Large intestine (tissue), 3 donors: Measurements from ENCODE around the gene EFHB. TPM values are rescaled to one million over a fixed set of nuclear protein-coding genes. Genes with fewer than 3 reads are reported as not detected.
"Not testable (repeated sequence)": the region's sequence is repeated elsewhere in the genome, so short reads cannot be mapped to it uniquely, and the experiment has no call there.

ENCODE experiments used
- DNase-seq, 2 donors: peaks; one replicate each; pipeline versions ENCODE4 v3.0.0 to v3.0.0-alpha.2; 2013
- H3K27ac ChIP-seq: one replicate; pipeline ENCODE4 v1.5.1; 2013; ENCODE audit warnings: low read length
- H3K27me3 ChIP-seq: 2 replicates; pipeline ENCODE4 v1.6.1; 2013; ENCODE audit warnings: low read length; ENCODE audit not compliant: control insufficient read depth, insufficient read depth
- H3K36me3 ChIP-seq: 2 replicates; pipeline ENCODE4 v1.6.1; 2013; ENCODE audit warnings: low read length; ENCODE audit not compliant: control insufficient read depth, insufficient read depth
- H3K4me1 ChIP-seq: one replicate; pipeline ENCODE4 v1.6.1; 2013; ENCODE audit warnings: low read length; ENCODE audit not compliant: control insufficient read depth, insufficient read depth
- H3K4me3 ChIP-seq: one replicate; pipeline ENCODE4 v1.5.1; 2013; ENCODE audit warnings: low read length
- H3K9me3 ChIP-seq: one replicate; pipeline ENCODE4 v1.6.1; 2013; ENCODE audit warnings: mild to moderate bottlenecking, low read depth, low read length, moderate library complexity; ENCODE audit not compliant: control insufficient read depth
- WGBS: methylation state at CpG from one replicate; pipeline ENCODE4 v1.1.5; 2013; ENCODE audit warnings: low lambda C conversion rate; ENCODE audit not compliant: insufficient coverage; 5-methylcytosine and 5-hydroxymethylcytosine counted together
- polyA plus RNA-seq: library from polyadenylated mRNA; unstranded; fragments of 120-200 nt; gene quantifications from one replicate; pipeline ENCODE4 v1.2.1, GENCODE V29; 2013

EFHB gene
- polyA plus RNA-seq, 1 donor, result 0.46 TPM

- no CpG with 5 or more reads among the region's 1 CpG for WGBS
Observed at GRCh38 chr3:19931767-19932188, 2.2 kb downstream of the EFHB start.

DNA sequence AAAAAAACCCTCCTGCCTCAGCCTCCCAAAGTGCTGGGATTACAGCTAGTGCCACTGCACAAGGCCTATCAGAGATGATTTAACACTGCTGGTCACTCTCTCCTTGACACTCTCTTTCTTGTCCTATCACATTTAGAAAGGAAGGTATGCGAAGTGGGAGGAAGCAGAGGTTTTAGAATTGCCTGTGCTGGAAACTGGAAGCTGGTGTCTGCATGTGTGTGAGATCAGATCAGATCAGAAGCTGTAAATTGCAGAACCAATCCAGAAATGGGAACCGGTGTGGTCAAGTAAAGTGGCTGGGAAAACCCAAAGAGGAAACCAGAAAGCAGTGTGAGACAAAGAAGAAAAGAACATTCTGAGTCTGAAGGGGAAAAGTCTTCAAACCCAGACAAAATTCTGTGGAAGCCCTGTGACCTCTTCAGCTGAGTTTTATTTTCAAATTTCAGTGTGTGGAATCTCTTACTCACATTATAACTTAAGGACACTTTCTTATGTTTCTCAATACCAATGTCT, 2.8 kb downstream of the EFHB start:
- Histone ChIP-seq H3K4me3 (no peak overlapping the region), H3K27ac (no peak overlapping the region), H3K4me1 (no peaks in the 10 kb centered on the region), H3K9me3 (no peaks in the 10 kb centered on the region), H3K27me3 (no peaks in the 10 kb centered on the region), H3K36me3 (no peaks in the 10 kb centered on the region)
- no peak for DNase-seq
- WGBS, result no CpG with 5 or more reads among the region's 2 CpGs

More at GRCh38 chr3:19931767-19932188, 2.2 kb downstream of the EFHB start:
- no peak for DNase-seq
- Histone ChIP-seq H3K36me3 (no peaks in the 10 kb centered on the region), H3K9me3 (no peaks in the 10 kb centered on the region), H3K4me3 (no peak overlapping the region), H3K27me3 (no peaks in the 10 kb centered on the region), H3K27ac (no peak overlapping the region), H3K4me1 (no peaks in the 10 kb centered on the region)

DNA sequence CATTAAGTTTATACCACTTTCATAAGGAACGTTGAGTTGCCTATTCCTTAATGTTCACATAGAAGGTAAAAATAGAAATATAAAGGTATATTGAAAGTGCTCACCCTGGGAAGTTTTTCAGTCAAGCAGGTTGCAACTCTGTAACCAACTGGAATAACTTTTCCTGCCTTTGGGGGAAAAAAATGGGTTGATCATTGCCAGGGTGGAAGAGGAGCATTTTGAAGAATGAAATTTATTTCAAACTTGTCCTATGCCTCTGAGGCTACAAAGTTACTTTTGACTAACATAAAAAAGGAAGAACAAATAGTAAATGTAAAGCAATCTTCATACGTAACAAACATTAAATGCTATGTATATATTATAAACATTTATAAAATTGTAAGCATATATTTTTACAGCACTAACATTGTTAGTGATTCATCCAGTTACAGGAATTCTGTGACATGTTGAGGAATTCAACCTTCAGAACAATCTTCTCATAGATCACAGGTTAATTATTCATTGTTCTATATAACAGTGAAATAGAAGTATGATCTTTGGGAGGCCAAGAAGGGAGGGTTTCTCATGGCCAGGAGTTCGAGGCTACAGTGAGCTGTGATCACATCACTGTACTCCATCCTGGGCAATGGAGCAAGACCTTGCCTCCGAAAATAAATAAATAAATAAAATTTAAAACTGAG, 13.5 kb downstream of the EFHB start:
- 100% methylated on average over 2 of the region's 4 CpGs for WGBS
- no peaks in the 10 kb centered on the region for H3K4me1 ChIP-seq
- DNase-seq, result no peak
- H3K27me3 ChIP-seq, result no peaks in the 10 kb centered on the region
- no peak overlapping the region for H3K4me3 ChIP-seq
- H3K9me3 ChIP-seq, result no peaks in the 10 kb centered on the region
- H3K36me3 ChIP-seq, result no peaks in the 10 kb centered on the region
- no peak overlapping the region for H3K27ac ChIP-seq

DNA sequence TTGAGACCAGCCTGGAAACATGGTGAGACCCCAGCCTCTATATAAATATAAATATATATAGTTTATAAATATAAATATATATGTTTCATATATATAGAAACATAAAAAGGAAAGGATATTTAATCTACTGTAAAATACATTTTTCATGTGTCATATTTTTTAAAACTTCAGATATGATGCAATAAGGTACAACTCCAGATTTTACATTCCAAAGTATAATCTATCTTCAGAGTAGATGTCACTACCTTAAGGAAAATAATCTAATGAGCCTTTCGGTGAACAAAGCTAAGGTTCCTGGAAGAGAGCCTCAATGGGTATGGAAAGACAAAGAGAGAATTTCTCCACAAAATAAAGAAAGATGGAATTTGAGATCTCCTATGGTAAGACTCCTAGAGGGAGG, 16.9 kb downstream of the EFHB start:
- no peak for DNase-seq
- no peak overlapping the region for H3K4me3 ChIP-seq
- H3K36me3 ChIP-seq, result no peaks in the 10 kb centered on the region
- H3K9me3 ChIP-seq, result no peaks in the 10 kb centered on the region
- no peaks in the 10 kb centered on the region for H3K27me3 ChIP-seq
- no peak overlapping the region for H3K27ac ChIP-seq
- no peaks in the 10 kb centered on the region for H3K4me1 ChIP-seq
- 100% methylated on average over 1 of the region's 1 CpG for WGBS

GRCh38 chr3:19911452-19911851, 22.6 kb downstream of the EFHB start:
- Histone ChIP-seq H3K4me3 (no peak overlapping the region), H3K9me3 (no peaks in the 10 kb centered on the region), H3K27ac (no peak overlapping the region), H3K4me1 (no peaks in the 10 kb centered on the region), H3K36me3 (no peaks in the 10 kb centered on the region), H3K27me3 (no peaks in the 10 kb centered on the region)
- DNase-seq, result no peak

DNA sequence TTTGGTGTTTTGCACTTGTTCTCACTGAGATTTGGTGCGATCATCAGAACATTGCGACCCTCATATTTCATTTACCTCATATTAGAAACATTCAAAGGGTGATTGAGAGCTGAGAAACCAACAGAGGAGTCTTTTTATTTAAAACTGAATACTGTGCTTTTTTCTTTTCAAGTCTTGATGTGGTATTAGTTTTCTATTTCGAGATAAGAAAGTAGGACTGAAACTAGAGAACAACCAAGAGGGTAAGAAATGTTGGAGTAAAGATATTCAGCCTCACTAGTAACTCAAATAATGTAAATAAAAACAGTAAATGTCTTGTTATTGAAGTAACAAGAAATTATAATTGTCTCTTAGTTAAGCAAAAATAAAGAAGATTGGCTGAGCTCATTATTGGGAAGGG, 26.5 kb downstream of the EFHB start:
- no peak for DNase-seq
- no peaks in the 10 kb centered on the region for H3K4me1 ChIP-seq
- no peak overlapping the region for H3K27ac ChIP-seq
- H3K4me3 ChIP-seq, result no peak overlapping the region
- H3K36me3 ChIP-seq, result no peaks in the 10 kb centered on the region
- H3K27me3 ChIP-seq, result no peaks in the 10 kb centered on the region
- H3K9me3 ChIP-seq, result no peaks in the 10 kb centered on the region
- 100% methylated on average over 1 of the region's 3 CpGs for WGBS

GRCh38 chr3:19903649-19904048, 30.4 kb downstream of the EFHB start:
- H3K4me3 ChIP-seq, result no peak overlapping the region
- H3K27me3 ChIP-seq, result no peaks in the 10 kb centered on the region
- no peaks in the 10 kb centered on the region for H3K9me3 ChIP-seq
- no peaks in the 10 kb centered on the region for H3K36me3 ChIP-seq
- H3K27ac ChIP-seq, result no peak overlapping the region
- 80% methylated on average over 1 of the region's 2 CpGs for WGBS
- no peaks in the 10 kb centered on the region for H3K4me1 ChIP-seq
- no peak for DNase-seq

- Histone ChIP-seq H3K36me3 (no peaks in the 10 kb centered on the region), H3K9me3 (no peaks in the 10 kb centered on the region), H3K27ac (no peak overlapping the region), H3K27me3 (no peaks in the 10 kb centered on the region), H3K4me1 (no peaks in the 10 kb centered on the region), H3K4me3 (no peak overlapping the region)
- WGBS, result 72% methylated on average over 2 of the region's 4 CpGs
- no peak for DNase-seq
Observed at GRCh38 chr3:19901918-19902317, 32.1 kb downstream of the EFHB start.

DNA sequence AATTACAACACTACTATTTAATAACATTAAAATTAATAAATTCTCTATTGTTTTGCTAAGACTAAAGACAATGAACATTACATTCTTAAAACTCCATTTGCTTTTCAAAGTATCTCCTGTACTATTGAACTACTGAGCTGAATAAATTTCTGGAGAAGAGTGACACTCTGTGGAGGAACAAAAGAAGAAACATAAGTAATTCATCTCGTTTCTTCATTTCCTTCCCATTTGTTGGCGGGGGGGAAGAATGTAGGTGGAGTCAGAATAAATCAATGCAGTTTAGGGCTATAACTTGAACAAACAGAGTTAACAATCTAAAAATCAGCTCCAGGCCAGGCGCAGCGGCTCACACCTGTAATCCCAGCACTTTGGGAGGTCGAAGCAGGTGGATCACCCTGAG, 32.7 kb downstream of the EFHB start:
- Histone ChIP-seq H3K27me3 (no peaks in the 10 kb centered on the region), H3K4me3 (no peak overlapping the region), H3K36me3 (no peaks in the 10 kb centered on the region), H3K4me1 (no peaks in the 10 kb centered on the region), H3K9me3 (no peaks in the 10 kb centered on the region), H3K27ac (no peak overlapping the region)
- no peak for DNase-seq
- WGBS, result no CpG with 5 or more reads among the region's 5 CpGs

DNA sequence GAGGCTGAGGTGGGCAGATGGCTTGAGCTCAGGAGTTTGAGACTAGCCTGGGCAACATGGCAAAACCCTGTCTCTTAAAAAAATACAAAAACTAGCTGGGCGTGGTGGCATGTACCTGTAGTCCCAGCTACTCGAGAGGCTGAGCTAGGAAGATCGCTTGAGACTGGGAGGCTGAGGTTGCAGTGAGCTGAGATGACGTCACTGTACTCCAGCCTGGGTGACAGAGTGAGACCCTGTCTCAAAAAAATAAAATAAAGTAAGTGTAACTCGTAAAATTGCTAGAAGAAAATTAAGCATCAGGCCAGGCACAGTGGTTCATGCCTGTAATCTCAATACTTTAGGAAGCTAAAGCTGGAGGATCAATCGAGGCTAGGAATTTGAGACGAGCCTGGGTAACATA, 34.2 kb downstream of the EFHB start:
- H3K27ac ChIP-seq, result not testable (repeated sequence)
- 95% methylated on average over 4 of the region's 7 CpGs for WGBS

GRCh38 chr3:19899264-19899663, 34.8 kb downstream of the EFHB start:
- no peak overlapping the region for H3K4me3 ChIP-seq
- H3K4me1 ChIP-seq, result no peaks in the 10 kb centered on the region
- H3K36me3 ChIP-seq, result no peaks in the 10 kb centered on the region
- no peaks in the 10 kb centered on the region for H3K9me3 ChIP-seq
- no peak overlapping the region for H3K27ac ChIP-seq
- no peak for DNase-seq
- no peaks in the 10 kb centered on the region for H3K27me3 ChIP-seq
- WGBS, result 60% methylated on average over 2 of the region's 2 CpGs

More for the DNA sequence above, 34.2 kb downstream of the EFHB start:
- H3K27me3 ChIP-seq, H3K9me3 ChIP-seq, H3K36me3 ChIP-seq, DNase-seq, H3K4me1 ChIP-seq, H3K4me3 ChIP-seq: not testable (repeated sequence)
